Subcutaneous abdominal adipose tissue (tissue), 5 donors: ENCODE data around the gene COL2A1.

Source experiments
- H3K27ac ChIP-seq: one replicate; pipeline ENCODE4 v1.7.0; 2013; ENCODE audit warnings: low read depth, mild to moderate bottlenecking, inconsistent platforms, low read length, moderate library complexity
- H3K27me3 ChIP-seq, 5 donors: one replicate each; pipeline ENCODE4 v1.7.0; 2013; ENCODE audit warnings: low read length in 5 of 5, inconsistent platforms in 1 of 5; ENCODE audit not compliant: control insufficient read depth in 5 of 5, insufficient read depth in 4 of 5
- H3K36me3 ChIP-seq, 5 donors: one replicate each; pipeline ENCODE4 v1.7.0; 2013; ENCODE audit warnings: low read length in 5 of 5; ENCODE audit not compliant: control insufficient read depth in 5 of 5, insufficient read depth in 5 of 5
- H3K4me1 ChIP-seq, 5 donors: one replicate each; pipeline ENCODE4 v1.7.0; 2013; ENCODE audit warnings: low read length in 5 of 5, mild to moderate bottlenecking in 3 of 5, moderate library complexity in 1 of 5; ENCODE audit not compliant: control insufficient read depth in 5 of 5, insufficient read depth in 5 of 5
- H3K4me3 ChIP-seq, 5 donors: one replicate each; pipeline ENCODE4 v1.7.0; 2013; ENCODE audit warnings: low read length in 5 of 5, low read depth in 1 of 5
- H3K9ac ChIP-seq, 5 donors: one replicate each; pipeline ENCODE4 v1.7.0; 2013; ENCODE audit warnings: low read length in 5 of 5, mild to moderate bottlenecking in 4 of 5, moderate library complexity in 3 of 5
- H3K9me3 ChIP-seq, 5 donors: one replicate each; pipeline ENCODE4 v1.7.0; 2013; ENCODE audit warnings: low read length in 5 of 5; ENCODE audit not compliant: control insufficient read depth in 5 of 5
- donor health status: healthy.
- donor health status: healthy.
- donor health status: healthy.
- donor health status: healthy.
- donor health status: healthy.

COL2A1 gene

DNA sequence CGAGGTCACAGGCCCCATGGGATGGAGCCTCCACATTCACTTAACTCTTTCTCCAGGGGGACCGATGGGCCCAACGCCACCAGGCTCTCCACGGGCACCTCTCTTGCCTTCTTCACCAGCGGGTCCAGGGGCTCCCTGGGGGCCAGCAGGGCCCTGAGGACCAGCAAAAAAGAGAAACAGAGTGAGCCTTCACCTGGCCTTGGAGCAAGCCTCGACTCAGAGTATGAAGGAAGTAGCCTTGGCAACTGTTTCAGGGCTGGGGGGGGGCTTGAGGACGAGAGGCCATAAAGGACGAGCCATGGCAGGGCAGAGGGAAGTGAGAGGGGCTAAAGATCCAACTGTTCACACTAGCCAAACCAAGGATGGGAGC lies 18.0 kb downstream of the COL2A1 start:
- H3K27me3 ChIP-seq = peaks cover 0 to 11% (median 7%) of the 10 kb centered on the region in 5 donors
- H3K36me3 ChIP-seq = no peaks in the 10 kb centered on the region
- peaks cover 0 to 10% (median 6%) of the 10 kb centered on the region in 5 donors for H3K4me1 ChIP-seq
- no peak overlapping the region for H3K9ac ChIP-seq
- H3K27ac ChIP-seq = no peak overlapping the region
- H3K9me3 ChIP-seq = no peaks in the 10 kb centered on the region
- no peak overlapping the region for H3K4me3 ChIP-seq

DNA sequence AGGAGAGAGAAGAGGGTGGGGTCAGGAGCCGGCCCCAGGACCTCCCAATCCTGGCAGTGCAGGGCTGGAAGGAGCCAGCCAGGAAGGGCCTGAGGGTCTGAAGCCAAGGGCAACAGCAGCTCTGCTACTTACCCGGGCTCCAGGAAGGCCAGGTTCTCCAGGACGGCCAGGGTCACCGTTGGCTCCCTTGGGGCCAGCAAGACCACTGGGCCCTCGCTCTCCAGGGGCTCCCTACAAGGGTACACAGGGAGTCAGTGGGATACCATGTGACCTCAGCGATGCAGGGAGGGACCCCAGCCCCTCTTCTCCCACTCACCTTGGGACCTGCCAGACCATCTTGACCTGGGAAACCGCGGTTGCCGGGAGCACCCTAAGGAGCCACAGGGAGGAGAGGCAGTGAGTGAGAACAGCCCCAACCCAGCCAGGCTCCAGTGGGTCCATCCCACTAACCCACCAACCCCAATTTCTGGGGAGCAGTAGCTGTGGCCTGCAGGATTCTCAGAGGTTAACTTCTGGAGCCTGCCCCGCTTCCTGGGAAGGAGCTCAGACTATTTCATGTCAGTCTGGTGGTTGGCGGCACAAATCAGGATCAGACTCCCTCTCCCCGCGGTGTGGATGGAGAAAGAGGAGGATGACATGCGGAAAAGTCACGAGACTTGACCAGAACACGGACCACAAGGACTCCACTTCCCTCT lies 18.5 kb downstream of the COL2A1 start:
- Histone ChIP-seq H3K27ac (no peak overlapping the region), H3K4me1 (peaks cover 0 to 10% (median 6%) of the 10 kb centered on the region in 5 donors), H3K36me3 (no peaks in the 10 kb centered on the region), H3K27me3 (peaks cover 0 to 11% (median 9%) of the 10 kb centered on the region in 5 donors), H3K9me3 (no peaks in the 10 kb centered on the region), H3K9ac (no peak overlapping the region), H3K4me3 (no peak overlapping the region)

DNA sequence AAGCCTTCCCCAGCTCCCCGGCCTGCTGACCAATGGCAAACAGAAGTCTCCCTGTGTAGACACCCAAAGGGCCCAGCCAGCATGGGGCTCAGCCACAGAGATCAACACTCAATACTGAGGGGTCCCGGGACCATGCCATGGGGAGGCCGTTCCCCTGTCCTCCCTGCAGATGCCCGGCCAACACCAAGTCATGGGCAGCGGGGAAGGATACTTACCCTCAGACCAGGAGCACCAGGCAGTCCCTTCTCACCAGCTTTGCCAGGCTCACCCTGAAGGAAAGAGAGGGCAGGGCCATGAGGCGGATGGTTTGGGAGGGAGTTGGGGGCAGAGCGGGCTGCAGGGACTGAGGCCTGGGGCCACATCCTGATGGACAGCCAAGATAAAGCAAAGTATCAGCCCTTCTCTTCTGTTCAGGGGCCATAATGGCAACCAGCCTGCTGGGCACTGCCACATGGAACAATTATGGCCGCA lies 19.9 kb downstream of the COL2A1 start:
- peaks cover 0 to 10% (median 6%) of the 10 kb centered on the region in 5 donors for H3K4me1 ChIP-seq
- H3K9me3 ChIP-seq = no peaks in the 10 kb centered on the region
- H3K9ac ChIP-seq = no peak overlapping the region
- no peak overlapping the region for H3K4me3 ChIP-seq
- peaks cover 0 to 16% (median 10%) of the 10 kb centered on the region in 5 donors for H3K27me3 ChIP-seq
- H3K36me3 ChIP-seq = no peaks in the 10 kb centered on the region
- no peak overlapping the region for H3K27ac ChIP-seq

DNA sequence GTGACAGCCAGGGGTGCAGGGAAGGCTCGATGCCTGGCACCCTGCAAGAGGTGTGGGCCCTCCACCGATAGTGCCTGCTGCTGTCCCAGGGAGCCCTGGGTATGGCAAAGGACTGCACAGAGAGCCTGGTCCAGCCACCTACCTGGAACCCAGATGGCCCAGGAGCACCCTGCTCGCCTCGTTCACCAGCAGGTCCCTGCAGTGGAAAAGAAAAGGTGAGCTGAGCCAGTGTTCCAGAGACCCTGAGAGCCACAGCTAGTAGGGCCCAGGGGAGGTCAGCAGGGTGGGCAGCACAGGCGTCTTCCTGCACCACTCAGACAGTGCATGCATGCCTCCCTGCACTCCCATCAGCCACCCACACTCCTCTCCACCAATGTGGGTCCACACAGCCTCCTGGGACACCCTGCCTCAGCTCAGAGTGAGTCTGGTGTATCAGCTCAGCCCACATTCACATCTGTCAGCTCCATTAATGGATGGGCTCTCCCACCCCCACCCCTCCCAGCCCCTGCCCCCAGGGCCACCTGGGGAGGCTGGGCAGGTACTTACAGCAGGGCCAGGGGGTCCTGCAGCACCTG lies 20.6 kb downstream of the COL2A1 start:
- no peak overlapping the region for H3K4me3 ChIP-seq
- peaks cover 0 to 23% (median 10%) of the 10 kb centered on the region in 5 donors for H3K27me3 ChIP-seq
- no peaks in the 10 kb centered on the region for H3K9me3 ChIP-seq
- H3K9ac ChIP-seq = no peak overlapping the region
- no peaks in the 10 kb centered on the region for H3K36me3 ChIP-seq
- H3K4me1 ChIP-seq = peaks cover 0 to 9% (median 6%) of the 10 kb centered on the region in 5 donors
- no peak overlapping the region for H3K27ac ChIP-seq

DNA sequence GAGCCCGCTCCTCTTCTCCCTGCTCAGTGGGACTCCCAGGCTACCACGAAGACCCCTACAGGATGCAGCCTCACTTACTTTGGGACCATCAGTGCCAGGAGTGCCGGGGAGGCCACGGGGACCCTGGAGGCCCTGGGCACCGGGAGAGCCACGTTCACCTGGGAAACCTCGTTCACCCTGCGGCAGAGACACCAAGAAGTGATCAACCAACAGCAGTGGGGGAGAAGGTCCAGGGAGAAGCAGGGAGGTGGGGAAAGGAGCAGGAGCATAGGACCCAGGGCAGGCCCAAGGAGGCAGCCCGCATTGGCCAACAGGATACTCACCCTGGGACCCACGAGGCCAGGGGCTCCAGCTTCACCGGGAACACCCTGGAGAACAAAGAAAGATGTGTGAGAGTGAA lies 21.5 kb downstream of the COL2A1 start:
- Histone ChIP-seq H3K27ac (no peak overlapping the region), H3K4me1 (peaks cover 0 to 2% (median under 1%) of the 10 kb centered on the region in 5 donors), H3K9ac (no peak overlapping the region), H3K9me3 (no peaks in the 10 kb centered on the region), H3K4me3 (no peak overlapping the region), H3K36me3 (no peaks in the 10 kb centered on the region), H3K27me3 (peaks cover 0 to 29% (median 8%) of the 10 kb centered on the region in 5 donors)

DNA sequence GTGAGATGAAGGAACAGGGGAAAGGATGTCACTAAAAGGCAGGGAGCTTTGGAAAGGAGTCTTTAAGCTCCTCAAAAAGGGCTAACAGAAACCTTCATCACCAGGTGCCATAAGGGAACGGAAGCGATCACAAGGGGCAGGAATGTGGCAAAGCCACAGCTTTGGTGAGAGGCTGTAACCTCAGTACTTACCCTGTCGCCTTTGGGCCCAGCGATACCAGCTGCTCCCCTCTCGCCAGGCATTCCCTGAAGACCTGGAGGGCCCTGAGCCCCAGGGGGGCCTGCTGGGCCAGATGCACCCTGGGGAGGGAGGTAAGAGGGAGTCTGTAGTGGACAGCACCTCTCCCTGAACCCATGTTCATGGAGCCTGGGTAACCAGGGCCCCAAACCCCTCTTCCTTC lies 22.0 kb downstream of the COL2A1 start:
- peaks cover 0 to 29% (median 3%) of the 10 kb centered on the region in 5 donors for H3K27me3 ChIP-seq
- H3K9ac ChIP-seq = no peak overlapping the region
- no peaks in the 10 kb centered on the region for H3K9me3 ChIP-seq
- H3K27ac ChIP-seq = no peak overlapping the region
- H3K4me1 ChIP-seq = no peaks in the 10 kb centered on the region
- H3K4me3 ChIP-seq = no peak overlapping the region
- H3K36me3 ChIP-seq = no peaks in the 10 kb centered on the region

DNA sequence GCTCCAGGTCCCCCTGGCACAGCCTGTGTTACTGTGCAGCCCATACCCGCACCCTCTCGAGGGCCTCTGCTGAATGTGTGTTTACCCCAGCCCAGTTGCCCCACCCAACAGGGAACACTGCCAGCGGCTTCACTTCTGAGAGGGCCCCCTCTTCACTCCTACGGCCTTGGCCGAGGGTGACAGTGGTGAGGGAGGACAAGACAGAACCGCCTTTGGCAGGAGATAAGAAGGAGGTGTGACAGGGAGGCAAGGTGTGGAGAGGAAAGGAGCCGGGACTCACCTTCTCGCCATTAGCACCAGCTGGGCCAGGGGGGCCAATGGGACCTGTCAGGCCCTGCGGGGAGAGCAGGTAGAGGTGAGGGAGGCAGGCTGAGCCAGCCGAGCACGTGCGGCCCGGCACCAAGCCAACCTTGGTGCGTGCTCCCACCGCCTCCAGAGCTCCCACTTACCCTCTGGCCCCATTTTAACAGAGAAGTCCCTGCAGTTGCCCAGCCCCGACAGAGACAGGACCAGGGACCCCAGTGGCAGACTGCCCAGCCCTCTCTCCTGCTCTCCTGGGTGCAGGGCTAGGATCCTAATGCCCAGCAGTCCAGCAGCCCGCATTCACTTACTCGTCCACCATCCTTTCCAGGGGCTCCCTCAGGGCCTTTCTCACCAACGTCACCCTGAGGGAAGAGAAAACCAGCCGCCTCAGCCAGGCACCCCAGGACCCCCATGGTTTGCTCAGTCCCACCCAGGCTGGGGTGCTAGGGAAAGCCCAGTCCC lies 22.6 kb downstream of the COL2A1 start:
- Histone ChIP-seq H3K9me3 (no peaks in the 10 kb centered on the region), H3K9ac (no peak overlapping the region), H3K27ac (no peak overlapping the region), H3K4me1 (peaks cover 0 to under 1% (median 0%) of the 10 kb centered on the region in 5 donors), H3K36me3 (no peaks in the 10 kb centered on the region), H3K4me3 (no peak overlapping the region), H3K27me3 (peaks cover 0 to 29% (median 2%) of the 10 kb centered on the region in 5 donors)

DNA sequence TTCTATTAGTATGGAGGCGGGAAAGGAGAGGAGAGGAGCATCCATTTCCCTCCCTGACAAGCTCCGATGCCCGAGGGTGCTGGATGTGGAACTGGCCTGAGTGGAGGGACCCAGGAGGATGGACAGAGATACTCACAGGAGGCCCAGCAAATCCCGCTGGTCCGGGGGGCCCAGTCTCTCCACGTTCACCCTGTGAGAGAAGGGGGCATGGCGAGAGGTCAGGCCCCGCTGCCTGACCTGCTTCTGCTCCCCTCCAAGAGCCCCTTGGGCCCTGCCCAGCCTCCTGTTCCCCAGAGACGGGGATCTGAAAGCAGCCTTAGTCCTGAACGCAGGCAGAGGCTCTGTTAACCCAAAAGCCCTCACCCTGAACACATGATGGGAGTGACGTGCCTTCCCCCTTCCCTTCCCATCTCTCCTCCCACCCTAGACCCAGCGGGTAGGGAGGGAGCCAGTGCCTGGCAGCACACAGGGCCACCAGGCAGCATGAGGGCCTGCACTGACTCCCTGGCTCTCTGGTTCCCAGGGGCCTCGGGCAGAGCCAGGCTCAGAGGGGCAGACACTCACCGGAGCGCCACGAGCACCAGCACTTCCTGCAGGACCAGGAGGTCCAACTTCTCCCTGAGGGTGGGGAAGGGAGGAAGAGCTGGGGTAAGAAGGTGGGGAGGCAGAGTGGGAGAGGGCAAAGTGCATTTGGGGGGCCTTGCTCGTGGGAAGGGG lies 23.3 kb downstream of the COL2A1 start:
- Histone ChIP-seq H3K36me3 (no peaks in the 10 kb centered on the region), H3K27ac (no peak overlapping the region), H3K9me3 (no peaks in the 10 kb centered on the region), H3K27me3 (peaks cover 0 to 29% (median 2%) of the 10 kb centered on the region in 5 donors), H3K4me1 (peaks cover 0 to 2% (median 0%) of the 10 kb centered on the region in 5 donors), H3K9ac (no peak overlapping the region), H3K4me3 (no peak overlapping the region)

DNA sequence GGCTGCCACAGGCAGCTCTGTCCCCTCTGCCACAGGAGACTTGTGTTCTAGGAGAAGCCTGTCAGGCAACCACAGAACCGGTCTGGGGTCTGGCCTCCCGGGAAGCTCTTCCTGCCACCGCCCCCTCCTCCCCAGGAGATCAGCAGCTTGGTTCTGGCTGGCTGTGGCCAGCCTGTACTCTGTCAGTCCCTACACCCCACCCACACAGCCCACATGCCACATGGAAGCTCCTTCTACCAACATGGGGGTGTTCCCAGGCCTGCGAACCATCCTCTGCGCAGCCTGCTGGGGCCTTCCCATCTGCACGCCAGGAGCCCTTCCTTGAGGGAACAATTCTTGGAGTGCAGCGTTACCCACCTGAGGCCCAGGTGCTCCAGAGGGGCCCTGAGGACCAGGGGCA lies 24.1 kb downstream of the COL2A1 start:
- Histone ChIP-seq H3K27ac (no peak overlapping the region), H3K4me3 (no peak overlapping the region), H3K36me3 (no peaks in the 10 kb centered on the region), H3K9ac (no peak overlapping the region), H3K4me1 (peaks cover 0 to 2% (median 0%) of the 10 kb centered on the region in 5 donors), H3K9me3 (no peaks in the 10 kb centered on the region), H3K27me3 (peaks cover 0 to 29% (median 2%) of the 10 kb centered on the region in 5 donors)
